Erythroblast (primary cell): ENCODE results near the gene FASTK.
A peak's percentile ranks its signal among the peaks of the same experiment; 100 is the strongest.

Experiments
- DNase-seq, 2 experiments: peaks; one replicate each; lab custom pipeline; 2025; lab: John Stamatoyannopoulos, UW
- GATA1 ChIP-seq: IDR thresholded peaks from 2 replicates; pipeline ENCODE4 v1.6.1; 2011; ENCODE audit warnings: low read depth, mild to moderate bottlenecking, control low read depth, low read length, moderate library complexity
- POLR2A ChIP-seq: IDR thresholded peaks from 2 replicates; pipeline ENCODE4 v1.6.1; 2011; ENCODE audit warnings: mild to moderate bottlenecking, low read length

FASTK gene, protein sequence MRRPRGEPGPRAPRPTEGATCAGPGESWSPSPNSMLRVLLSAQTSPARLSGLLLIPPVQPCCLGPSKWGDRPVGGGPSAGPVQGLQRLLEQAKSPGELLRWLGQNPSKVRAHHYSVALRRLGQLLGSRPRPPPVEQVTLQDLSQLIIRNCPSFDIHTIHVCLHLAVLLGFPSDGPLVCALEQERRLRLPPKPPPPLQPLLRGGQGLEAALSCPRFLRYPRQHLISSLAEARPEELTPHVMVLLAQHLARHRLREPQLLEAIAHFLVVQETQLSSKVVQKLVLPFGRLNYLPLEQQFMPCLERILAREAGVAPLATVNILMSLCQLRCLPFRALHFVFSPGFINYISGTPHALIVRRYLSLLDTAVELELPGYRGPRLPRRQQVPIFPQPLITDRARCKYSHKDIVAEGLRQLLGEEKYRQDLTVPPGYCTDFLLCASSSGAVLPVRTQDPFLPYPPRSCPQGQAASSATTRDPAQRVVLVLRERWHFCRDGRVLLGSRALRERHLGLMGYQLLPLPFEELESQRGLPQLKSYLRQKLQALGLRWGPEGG

DNA sequence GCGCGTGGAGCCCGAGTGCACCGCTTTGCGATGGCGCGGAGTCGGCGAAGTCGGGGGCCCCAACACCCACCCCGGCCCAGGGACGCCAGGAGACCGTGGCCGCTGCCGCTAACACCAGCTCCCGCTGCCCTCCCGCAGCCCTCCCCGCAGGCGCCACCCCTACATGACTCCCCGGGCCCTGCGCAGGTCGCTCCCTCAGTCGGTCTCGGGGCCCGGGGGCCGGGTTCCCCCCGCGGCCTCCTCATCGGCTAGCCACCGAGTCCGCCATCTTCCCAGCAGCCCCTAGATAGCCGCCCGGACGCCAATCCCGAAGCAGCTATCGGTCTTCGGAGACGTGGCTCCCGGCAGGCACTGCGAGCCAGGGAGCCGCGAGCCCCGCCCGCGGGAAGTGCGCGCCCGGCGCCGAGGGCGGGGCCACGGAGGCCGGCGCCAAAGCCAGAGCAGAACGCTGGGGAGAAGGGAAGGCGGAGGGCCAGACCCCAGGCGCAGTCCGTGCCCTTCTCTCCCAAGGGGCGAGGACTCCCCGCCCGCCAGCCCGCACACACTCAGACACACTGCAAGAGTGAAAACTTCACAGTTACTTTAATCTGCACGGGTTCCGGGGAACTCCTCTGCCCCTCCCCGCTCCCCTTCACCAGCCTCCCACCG is at the start of gene FASTK:
TSS of gene FASTK (minus strand) at position 288 of the 648 bp plus-strand sequence. CDS start at position 245, 43 bp downstream.
- peak; percentile 92 to 95 for DNase-seq
- TF ChIP-seq GATA1 (no peak), POLR2A (peak; percentile 78)

DNA sequence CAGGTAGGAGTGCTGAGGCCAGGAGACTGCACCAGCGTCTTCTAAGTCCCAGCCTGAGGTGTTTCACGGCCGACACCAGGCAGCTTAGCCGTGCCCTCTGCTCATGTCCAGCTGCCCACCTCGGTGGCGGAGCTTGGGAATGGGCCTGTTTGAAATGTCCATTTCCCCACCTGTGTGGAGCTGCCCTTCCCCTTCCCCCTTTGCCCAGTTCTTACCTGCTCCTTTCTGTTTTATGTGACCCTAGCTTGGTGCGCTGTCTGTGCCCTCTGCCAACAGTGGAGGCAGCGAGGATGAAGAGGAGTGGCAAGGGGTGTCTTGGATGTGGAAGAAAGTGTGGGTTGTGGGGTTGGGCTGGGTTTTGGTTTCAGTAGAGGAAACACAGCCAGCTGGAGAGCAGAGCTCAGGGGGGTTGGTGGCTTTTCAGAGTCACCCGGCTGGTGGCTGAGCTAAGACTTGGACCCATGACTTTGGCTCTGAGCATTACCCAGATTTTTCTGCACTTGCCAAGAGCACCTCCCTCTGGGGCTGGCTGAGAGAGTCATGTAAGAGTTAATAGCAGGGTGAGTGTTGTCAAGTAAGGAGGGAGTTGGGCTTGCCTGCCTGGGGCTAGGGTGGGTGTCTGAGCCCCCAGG is 49.5 kb upstream of the FASTK start:
- no peak for DNase-seq
- no peak for TF ChIP-seq POLR2A
- TF ChIP-seq GATA1 = no peak

DNA sequence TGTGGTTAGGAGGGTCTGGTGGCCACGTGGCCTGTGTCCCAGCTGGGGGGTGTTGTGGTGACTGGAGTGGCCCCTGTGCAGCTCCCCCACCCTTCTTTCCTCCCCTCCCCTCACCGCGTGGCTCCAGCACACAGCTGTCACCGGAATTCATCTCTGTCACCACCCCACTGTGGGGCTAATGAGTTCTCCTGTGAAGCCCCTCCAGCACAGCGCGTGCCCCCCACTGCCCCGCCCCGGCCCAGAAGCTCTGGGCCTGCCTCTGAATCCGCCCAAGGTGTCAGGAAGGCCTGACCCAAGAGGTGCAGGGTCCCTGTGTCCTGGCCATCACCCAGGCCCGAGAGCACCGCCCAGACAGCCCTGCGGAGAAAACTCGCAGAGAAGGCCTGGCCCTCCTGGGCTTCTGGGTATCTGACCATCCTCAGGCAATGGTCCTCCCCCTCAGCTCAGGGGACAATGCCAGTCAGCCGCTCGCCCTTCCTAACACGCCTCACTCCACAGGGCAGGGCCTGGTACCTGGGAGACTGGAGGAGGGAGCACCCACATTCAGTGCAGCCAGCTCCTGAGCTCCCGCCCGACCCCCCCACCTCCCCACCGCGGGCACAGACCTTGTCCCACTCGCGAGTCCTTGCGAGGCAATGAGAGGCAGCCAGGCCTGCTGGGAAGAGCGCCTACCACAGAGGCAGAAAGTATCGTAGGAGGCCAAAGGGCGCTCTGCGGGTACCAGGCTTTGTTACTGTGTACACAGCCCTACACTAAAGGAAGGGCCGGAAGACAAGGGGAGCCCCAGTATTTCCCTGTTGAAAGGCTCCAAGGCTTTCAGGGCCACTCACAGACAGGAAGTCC is 48.7 kb upstream of the FASTK start:
- TF ChIP-seq POLR2A = no peak
- no peak for TF ChIP-seq GATA1
- no peak for DNase-seq

DNA sequence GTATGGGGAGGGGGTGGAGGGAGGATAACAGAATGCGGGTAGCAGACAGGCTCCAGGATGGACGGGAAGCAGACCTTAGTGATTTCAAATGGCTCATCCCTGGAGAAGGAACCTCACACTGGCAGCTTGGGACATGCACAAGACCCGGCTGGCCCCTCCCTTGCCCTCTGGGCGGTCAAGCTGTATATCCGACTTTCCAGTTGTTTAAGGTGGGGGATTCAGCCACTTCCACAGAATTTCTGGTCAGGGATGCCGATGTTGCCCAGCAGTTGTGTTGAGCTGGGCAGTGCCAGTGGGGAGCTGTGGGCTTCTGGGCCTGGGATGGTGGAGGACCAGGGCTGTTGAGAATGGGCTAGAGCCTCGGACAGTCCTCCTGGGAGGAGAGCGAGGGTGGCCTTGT is 48.1 kb upstream of the FASTK start:
- TF ChIP-seq POLR2A (no peak), GATA1 (no peak)
- no peak for DNase-seq

DNA sequence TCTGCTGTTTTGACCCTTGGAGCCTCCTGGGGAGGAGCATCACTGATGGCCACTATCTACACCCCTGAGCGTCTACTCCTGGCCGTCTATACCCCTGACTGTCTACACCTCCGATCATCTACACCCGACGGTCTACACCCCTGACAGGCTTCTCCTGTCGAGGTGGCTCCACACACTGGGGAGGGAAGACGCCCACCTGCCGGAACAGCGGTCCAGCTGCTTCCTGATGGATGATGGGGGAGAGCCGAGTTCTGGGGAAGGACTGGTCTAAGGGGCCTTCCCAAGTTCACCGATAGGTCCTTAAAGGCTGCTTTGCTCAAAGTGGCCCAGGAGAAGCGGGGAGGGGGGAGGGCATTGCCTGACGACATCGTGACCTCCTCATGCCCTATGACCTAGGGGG is 47.5 kb upstream of the FASTK start:
- no peak for TF ChIP-seq GATA1
- no peak for TF ChIP-seq POLR2A
- no peak for DNase-seq

DNA sequence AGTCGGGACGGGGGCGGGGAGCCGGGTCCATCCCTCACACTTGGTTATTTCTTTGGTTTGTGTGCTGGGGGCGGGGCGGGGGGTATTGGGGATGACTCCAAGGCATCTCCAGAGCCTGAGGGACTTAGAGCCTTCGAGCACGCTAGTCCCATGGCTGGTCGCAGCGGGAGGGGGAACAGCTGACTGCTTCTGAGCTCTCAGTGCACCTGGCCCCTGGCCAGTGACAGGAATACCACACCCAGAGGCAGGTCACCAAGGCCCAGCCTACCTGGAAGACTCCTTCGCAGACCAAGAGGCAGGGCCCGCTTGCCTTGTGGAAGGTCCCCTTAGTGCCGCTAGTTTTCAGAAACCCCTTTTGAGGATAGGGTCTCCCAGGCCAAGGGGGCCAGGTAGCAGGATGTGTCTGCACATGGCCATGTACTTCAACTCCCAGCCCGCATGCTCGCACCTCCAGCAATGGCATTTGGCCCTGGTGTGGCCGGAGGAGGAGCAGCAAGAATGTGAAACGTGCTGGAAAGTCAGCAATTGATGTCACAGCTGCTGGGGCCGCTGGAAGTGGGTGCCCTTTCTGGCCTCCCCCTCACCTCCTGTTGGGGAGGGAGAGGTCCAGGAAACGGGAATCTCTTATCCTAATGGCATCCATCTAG is 46.0 kb upstream of the FASTK start:
- DNase-seq = no peak
- TF ChIP-seq GATA1 = no peak
- no peak for TF ChIP-seq POLR2A

DNA sequence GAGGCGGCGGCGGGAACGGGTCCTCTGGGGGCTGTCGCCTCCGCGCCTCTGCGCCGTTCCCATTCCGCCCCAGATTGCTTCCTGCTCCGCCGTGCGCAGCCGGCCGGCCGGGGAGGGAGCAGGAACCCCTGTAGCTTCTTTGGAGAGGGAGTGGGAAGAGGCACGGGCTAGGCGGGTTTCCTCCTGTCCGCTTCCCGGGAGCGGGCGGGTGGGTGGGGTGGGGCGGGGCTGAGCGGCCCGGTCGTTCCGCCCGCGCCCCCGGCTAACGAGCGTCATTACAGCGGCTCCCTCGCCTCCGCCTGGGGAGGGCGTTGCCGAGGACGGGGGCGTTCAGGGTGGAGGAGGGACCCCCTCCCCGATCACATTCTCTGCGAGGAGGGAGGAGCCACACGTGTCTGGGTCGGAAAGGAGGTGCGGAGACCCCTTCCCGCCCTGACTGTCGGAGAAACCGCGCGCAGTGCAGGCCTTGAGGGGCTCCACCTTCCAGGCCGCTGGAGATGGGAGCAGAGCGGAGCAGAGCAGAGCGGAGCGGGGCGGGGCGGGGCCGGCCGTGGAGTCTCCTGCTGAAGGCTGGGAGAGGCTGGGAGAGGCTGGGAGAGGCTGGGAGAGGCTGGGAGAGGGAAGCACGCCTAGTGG is 45.4 kb upstream of the FASTK start:
- TF ChIP-seq POLR2A = no peak
- no peak for TF ChIP-seq GATA1
- DNase-seq = no peak

DNA sequence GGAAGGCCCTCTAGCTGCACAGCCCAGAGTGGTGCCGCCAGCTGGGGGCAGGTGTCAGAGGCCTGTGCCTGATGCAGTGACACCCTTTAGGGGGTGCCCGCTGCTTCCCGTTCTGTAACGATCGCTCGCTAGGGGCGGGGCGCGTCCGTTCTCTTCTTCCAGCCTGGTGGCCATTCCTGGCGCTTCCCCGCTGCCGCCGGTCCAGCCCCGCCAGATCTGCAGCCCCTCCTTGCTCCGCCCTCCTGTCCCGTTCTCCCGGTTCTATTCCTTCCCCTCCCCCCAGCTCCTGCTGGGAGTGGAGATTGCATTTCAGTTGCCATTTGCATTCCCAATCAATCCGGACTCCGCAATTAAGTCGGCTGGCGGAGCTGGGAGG is 44.8 kb upstream of the FASTK start:
- no peak for TF ChIP-seq POLR2A
- TF ChIP-seq GATA1 = no peak
- DNase-seq = no peak

DNA sequence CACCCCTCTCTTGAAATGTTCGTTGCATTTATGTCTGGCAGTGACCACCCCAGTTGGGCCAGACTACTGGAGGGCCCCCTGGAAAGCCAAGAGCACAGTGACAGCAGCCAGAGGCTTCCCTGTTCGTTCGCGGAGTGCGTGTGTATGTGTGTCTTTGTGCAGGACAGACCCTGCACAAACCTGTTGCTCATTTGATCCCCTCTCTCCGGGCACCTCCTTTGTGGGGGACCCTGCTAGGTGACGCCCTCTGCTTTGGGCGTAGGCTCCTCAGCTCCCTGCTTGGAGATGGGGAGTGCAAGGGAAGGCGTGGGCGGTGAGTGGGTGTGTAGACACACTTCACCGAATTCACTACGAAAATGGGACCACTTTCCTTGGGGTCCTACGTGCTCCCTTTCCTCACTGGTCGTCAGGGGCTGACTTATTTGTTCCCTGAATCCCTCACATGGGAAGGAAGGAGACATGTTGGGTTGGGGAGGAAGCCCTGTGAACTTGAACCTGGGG is 44.3 kb upstream of the FASTK start:
- no peak for DNase-seq

DNA sequence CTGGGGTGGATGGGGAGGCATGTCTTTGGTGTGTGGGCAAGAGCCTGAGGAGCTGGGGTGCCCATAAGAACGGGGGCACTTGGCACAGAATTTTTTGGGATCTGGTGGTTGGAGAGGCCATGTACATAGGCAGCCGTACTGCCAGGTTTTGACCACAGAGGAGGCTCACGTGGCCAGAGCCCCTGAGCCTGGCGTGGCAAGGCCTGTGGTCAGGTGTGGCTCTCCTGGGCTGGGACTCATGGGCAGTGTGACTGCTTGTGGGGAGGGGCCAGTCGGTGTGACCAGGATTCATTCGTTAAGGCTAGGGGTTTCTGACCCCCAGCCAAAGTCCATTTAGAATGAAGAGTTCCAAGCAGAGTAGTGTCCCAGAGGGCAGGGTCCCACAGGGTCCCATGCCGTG is 43.9 kb upstream of the FASTK start:
- DNase-seq = no peak
- TF ChIP-seq POLR2A = no peak
- TF ChIP-seq GATA1 = no peak

More for the DNA sequence above, 44.3 kb upstream of the FASTK start:
- TF ChIP-seq GATA1 = no peak
- TF ChIP-seq POLR2A = no peak

DNA sequence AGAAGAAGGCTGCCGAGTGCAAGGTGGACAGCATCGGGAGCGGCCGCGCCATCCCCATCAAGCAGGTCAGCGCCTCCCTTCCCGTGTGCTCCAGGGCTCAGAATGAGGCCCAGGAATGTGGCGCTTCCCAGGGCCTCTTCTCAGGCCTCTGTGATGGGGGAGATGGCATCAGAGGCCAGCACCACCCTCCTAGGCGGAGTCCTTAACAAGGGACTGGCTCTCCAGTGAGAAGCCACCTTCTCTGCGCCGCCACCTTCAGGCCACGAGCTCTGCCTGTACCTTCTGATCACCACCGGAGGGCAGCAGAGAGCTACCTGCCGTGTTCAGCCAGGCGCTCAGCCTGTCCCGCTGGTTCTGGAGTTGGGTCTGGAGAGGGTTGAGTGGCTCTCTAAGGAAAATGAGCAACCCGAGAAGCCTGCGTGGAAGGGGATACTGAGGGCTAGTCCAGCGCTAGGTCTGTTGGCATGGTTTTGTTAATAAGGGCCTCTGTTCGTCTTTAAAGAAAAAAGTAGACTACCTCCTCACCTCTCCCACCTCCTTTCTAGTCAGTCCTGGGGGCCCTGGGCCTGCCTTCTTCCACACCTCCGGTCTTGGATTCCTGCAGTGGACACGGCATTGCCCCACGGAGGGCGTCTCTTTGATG is 43.3 kb upstream of the FASTK start:
- peak; percentile 85 to 91 for DNase-seq
- TF ChIP-seq GATA1 = no peak
- no peak for TF ChIP-seq POLR2A
